T-helper 1 cell treated with Interleukin-12 subunit alpha and Interleukin-12 subunit beta and Interleukin-4 antibody, amounts not matched to agents 30 ng/mL and 1 ng/mL, for 36 hours (primary cell): Measurements from ENCODE around the gene BANF2. TPM values are rescaled to one million over a fixed set of nuclear protein-coding genes. Genes with fewer than 3 reads are reported as not detected.

ENCODE experiments used
- intact Hi-C: fragments of 100-400 bp; cut with micrococcal nuclease; formaldehyde crosslinking; loops from one replicate; pipeline ENCODE4 v1.15.1; 2024
- total RNA-seq: library from RNA; stranded (reverse); gene quantifications from 2 replicates; pipeline ENCODE4 v1.2.3, GENCODE V29; 2022

Gene BANF2
- total RNA-seq, 1 donor from 2014 or later = not detected

- intact Hi-C loops = loop anchor here (5.0 kb wide), 1 partner anchor 126 kb away; no protein-coding TSS in a partner anchor
Observed at GRCh38 chr20:17663486-17663885, 36.3 kb upstream of the BANF2 start.

- intact Hi-C loops = loop anchor here (5.0 kb wide), 1 partner anchor 127 kb away; no protein-coding TSS in a partner anchor
Observed at GRCh38 chr20:17664025-17664633, 35.6 kb upstream of the BANF2 start.

DNA sequence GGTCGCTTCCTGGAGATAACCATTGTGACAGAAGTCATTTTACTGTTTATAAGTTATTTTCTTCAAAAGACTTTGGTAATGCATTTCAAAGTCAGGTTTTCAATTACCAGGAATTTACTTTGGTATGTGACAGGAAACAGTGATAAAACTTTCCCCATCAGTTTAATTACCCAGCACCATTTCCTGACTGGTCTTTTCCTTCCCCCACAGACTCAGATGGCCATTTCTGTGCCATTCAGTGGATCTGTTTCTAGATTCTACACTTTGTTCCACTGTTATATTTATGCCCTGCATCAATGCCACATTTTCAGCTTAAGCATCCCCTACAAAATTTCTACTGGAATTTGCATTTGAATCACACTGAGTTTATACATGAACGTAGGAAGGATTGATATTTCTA is 34.0 kb upstream of the BANF2 start:
- intact Hi-C loops = no loop called here

DNA sequence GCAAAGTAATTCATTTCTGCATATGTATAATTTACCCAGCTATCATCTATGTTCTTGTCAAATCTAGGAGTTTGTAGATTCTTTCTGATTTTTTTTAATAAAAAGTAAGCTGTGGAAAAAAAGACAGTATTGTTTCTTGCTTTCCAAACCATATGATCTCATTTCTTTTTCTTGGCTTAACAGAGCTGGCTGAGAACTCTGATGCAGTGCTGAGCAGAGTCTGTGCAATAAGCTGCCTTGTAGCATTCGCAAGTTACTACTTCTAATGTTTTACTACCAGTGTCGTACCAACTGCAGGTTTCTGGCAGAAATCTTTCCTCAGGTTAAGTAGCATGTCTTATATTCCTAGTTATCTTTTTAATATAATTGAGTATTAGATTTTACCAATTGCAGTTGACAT is 33.3 kb upstream of the BANF2 start:
- intact Hi-C loops = no loop called here

- intact Hi-C loops = loop anchor here (1.0 kb wide), 1 partner anchor 12 kb away; no protein-coding TSS in a partner anchor
Observed at GRCh38 chr20:17667445-17667844, 32.3 kb upstream of the BANF2 start.

DNA sequence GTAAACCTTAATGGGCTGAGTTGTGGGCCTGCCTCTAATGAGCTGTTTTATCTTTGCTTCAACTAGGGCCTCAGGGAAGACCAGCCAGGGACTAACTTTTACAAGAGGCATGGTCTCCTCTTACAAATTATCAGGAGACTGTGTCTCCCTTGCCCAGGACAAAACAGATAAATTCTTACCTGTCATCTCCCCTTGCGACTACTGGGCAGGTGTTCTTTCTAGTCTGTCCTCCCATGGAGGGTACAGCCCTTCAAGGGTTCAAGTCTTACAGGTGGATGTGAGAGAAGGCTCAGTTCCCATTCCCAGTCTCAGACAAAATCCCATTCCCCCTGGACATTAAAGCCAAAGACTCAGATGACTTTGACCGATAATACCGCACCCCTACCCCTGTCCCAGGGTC is 31.3 kb upstream of the BANF2 start:
- intact Hi-C loops = no loop called here

GRCh38 chr20:17669306-17669931 is 30.3 kb upstream of the BANF2 start:
- intact Hi-C loops = no loop called here

GRCh38 chr20:17671011-17671410 is 28.8 kb upstream of the BANF2 start:
- intact Hi-C loops = no loop called here

GRCh38 chr20:17671565-17671964 is 28.2 kb upstream of the BANF2 start:
- intact Hi-C loops = no loop called here

DNA sequence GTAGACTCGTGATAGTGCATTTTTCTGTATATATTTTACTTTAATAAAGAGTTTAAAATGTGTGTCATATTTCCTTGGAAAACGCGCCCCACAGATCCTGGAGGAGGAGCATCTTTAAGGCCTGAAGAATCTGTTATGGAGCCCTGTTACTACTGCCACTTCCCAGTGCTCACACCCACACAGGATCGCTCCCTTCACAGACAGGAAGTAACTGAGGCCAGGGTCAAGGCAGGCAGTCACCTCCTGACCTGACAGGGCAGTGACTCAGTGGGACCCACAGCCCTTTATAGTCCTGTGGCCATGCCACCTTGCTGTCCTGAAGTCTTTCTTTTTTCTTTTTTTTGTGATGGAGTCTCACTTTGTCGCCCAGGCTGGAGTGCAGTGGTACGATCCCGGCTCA is 26.7 kb upstream of the BANF2 start:
- intact Hi-C loops = no loop called here

- intact Hi-C loops = no loop called here
Observed at GRCh38 chr20:17674722-17675518, 24.8 kb upstream of the BANF2 start.

DNA sequence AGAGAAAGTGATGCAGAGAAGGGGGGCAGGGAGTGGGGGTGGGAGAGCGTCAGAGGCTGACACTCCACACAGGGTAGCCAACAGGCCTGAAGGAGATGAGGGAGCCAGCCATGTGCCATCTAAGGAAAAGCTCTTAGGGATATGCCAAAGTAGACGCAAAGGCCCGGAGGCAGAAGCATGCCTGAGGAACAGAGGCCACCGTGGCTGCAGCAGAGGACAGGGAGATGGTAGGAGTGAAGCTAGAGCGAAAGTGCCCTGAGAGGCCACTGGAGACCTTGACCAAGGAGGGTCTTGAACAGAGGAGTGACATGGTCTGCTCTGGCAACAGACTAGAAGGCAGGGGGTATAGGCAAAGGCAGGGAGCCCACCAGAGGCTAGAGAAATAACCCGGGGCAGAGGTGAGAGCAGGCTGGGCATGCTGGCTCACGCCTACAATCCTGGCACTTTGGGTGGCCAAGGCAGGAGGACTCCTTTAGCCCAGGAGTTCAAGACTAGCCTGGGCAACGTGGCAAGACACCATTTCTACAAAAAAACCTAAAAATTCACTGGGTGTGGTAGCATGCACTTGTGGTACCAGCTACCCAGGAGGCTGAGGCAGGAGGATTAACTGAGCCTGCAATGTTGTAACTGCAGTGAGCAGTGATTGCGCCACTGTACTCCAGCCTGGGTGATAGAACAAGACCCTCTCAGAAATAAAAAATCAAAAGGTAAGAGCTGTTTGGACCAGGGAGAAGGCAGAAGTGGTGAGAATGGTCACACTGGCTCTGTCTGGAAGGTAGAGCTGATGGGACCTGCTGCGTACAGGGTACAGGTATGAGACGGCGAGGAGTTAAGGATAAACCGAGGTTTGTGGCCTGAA is 24.0 kb upstream of the BANF2 start:
- intact Hi-C loops = no loop called here

DNA sequence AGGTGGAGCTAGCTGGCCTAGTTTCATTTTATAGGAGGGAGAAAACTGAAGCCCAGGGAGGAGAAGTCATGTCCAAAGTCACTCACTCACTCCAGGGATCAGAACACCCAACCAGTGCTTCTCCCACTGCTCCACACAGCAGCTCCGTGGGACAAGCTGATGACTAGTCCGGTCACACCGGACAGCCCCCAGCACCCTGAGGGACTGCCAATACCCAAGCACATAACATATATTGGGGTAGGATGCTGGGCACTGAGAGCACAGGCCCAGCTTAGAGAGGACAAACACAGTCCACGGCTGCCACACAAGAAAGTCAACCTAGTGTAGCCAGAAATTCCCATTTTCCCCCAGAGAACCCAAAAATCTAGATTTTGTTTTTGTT is 23.4 kb upstream of the BANF2 start:
- intact Hi-C loops = no loop called here

DNA sequence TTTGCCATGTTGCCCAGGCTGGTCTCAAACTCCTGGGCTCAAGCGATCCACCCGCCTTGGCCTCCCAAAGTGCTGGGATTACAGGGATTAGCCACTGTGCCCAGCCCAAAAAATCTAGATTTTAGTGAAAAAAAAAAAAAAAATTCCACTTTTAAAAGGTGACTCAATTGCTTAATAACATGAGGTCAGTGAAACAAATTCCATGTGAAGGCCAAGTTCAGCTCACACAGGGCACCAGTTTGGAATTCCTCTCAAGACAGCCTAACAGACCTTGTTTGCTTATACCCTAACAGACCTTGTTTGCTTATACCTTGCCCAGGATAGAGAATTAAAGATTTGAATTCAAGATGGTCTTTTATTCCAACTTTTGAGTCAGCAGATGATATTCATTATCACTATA is 22.8 kb upstream of the BANF2 start:
- intact Hi-C loops = no loop called here

- intact Hi-C loops = no loop called here
Observed at GRCh38 chr20:17678295-17678694, 21.5 kb upstream of the BANF2 start.

DNA sequence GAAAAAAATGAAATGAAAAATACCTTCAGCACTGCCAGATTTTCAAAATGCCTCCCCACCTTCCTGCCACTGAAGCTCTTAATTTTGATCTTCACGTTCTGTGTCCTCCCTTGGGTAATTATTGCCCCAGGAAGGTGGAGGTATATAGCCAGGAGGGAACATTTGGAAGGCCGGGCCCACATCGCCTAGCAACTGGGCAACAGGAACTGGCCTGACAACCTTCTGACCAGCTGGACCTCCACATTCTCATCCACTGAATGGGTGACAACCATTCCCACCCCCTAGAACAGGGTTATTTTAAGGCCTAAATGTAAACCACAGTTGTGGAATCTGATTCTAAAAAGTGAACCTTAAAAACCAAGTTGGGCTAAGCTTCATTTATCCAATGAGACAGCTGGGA is 20.9 kb upstream of the BANF2 start:
- intact Hi-C loops = loop anchor here (1.0 kb wide), 1 partner anchor 12 kb away; no protein-coding TSS in a partner anchor

- intact Hi-C loops = loop anchor here (1.0 to 5.0 kb wide), 3 partner anchors 13 to 1112 kb away; no protein-coding TSS in a partner anchor
Observed at GRCh38 chr20:17679941-17680835, 19.6 kb upstream of the BANF2 start.

DNA sequence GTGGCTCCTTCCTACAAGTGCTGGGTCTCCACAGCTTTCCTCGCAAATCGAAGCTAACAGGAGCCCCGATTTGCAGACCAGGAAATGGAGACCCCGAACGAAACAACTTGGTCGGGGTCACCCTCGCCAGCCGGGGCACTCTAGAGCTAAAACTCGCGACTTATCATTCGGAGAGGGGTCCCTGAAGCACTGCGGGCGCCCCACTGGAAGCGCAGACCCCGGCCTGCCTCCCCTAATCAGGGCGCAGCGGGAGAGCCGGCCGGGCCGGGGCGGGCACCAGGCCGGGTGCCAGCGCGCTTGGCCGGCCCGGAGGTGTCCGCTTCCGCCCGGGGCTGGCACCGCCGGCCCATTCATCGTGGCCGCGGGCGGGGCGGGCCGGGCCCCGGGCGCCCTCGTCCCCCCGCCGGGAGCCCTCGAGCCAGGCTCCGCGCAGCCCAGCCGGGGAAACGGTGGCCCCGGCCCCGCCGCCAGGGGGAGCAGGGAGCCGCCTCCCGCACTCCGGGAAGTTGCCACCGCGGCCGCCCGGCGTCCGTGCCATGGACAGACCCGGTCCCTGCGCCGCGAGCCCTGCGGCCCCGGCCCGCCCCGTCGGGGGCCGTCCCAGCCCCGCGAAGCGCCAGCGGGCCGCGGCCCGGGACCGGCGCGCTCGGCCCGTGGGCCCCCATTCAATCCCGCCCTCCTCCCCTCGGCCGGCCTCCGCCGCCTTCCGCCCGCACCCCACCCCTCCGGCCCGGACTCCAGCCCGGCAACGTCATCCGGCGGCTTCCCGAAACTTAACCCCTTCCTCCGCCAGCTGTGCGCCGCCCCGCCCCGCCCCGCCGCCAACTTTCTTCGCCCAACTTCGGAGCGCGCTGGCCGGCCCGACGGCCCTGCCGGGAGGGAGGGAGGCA is 18.7 kb upstream of the BANF2 start:
- intact Hi-C loops = loop anchor here (5.0 kb wide), 2 partner anchors 176 to 1111 kb away; no protein-coding TSS in a partner anchor

DNA sequence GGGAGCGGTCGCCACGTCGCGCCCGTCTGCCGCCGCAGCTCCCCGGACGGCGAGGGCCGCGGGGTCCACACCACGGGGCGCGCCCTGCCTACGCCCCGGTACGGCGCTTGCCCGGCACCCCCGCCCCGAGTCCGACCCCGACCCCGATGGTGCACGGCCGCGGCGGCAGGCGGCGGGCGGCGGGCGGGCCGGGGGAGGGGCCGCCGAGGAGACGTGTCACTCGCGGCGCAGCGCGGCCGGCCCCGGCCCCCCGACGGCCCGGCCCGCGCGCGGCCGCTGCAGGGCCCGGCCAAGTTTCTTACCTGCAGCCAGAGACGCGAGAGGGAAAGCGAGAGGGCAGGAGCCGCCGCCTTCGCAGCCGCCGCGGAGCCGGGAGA is 18.1 kb upstream of the BANF2 start:
- intact Hi-C loops = loop anchor here (1.0 to 5.0 kb wide), 20 partner anchors 71 to 1111 kb away; partner anchors contain the start of genes DZANK1, MGME1, POLR3F and SEC23B
